ENCODE data around the gene HECTD4. TPM values are rescaled to one million over a fixed set of nuclear protein-coding genes. Genes with fewer than 3 reads are reported as not detected.
A peak's percentile ranks its signal among the peaks of the same experiment; 100 is the strongest.

The HECTD4 gene
- total and polyA plus RNA-seq, 2 experiments from 2014 or later = 29.4 to 33.7 TPM

DNA sequence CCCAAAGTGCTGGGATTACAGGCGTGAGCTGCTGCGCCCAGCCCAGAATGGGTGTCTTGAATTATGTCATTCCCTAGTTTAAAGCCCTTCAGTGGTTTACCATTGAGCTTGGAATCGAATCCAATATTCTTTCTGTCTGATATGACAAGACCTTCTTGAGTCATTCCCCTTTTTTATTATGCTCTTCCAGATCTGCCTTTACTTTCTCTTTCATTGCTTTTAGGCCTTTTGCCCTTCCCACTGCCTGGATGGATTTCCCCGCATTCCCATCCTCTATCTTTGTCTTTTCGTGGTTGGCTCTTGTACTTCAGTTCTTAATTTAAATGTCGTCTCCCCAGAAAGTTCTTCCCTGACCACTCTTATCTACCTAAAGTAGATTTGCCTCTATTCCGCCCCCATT, 255.3 kb downstream of the HECTD4 start:
- DNase-seq (ENCODE audit: low read depth in 1 of 2, low spot score in 1 of 2) = no peak
- no peaks in the 10 kb centered on the region for H3K9me3 ChIP-seq (ENCODE audit: low read depth)
- H3K4me1 ChIP-seq (ENCODE audit: low read depth) = peaks cover 42% of the 10 kb centered on the region
- TF ChIP-seq, protein P1, sequence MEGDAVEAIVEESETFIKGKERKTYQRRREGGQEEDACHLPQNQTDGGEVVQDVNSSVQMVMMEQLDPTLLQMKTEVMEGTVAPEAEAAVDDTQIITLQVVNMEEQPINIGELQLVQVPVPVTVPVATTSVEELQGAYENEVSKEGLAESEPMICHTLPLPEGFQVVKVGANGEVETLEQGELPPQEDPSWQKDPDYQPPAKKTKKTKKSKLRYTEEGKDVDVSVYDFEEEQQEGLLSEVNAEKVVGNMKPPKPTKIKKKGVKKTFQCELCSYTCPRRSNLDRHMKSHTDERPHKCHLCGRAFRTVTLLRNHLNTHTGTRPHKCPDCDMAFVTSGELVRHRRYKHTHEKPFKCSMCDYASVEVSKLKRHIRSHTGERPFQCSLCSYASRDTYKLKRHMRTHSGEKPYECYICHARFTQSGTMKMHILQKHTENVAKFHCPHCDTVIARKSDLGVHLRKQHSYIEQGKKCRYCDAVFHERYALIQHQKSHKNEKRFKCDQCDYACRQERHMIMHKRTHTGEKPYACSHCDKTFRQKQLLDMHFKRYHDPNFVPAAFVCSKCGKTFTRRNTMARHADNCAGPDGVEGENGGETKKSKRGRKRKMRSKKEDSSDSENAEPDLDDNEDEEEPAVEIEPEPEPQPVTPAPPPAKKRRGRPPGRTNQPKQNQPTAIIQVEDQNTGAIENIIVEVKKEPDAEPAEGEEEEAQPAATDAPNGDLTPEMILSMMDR (IDR thresholded peaks at IDR 0.05; ENCODE audit: low read depth, low read length) = no peak
- H3K27me3 ChIP-seq = no peaks in the 10 kb centered on the region
- no peak overlapping the region for H3K4me3 ChIP-seq
- peaks cover 15% of the 10 kb centered on the region for H3K36me3 ChIP-seq
- no peak overlapping the region for H3K27ac ChIP-seq

DNA sequence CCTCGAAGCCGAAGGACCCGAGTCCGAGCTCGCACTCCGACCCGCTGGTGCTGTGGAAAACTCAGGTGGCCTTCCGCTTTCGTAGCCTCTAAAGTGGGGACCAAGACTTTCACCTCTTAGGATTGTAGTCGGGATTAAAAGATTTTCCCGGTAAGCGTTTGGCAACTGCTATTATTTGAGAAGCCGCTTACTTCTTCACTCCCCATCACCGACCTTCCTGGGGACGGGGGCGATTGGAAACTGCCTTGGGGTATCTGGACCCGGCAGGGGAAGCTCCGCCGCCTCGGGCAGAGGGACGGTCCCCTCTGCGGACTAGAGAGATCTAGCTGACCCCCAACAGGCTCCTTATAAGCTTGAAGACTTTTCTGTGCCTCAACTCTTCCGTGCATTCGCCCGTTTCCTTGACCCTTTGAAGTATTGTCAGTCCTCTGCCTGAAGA, 256.2 kb downstream of the HECTD4 start:
- Histone ChIP-seq H3K4me3 (peak overlapping the region; percentile 82), H3K27ac (peak overlapping the region; percentile 88), H3K27me3 (no peaks in the 10 kb centered on the region), H3K9me3 (ENCODE audit: low read depth) (no peaks in the 10 kb centered on the region), H3K4me1 (ENCODE audit: low read depth) (peaks cover 41% of the 10 kb centered on the region), H3K36me3 (peaks cover 8% of the 10 kb centered on the region)
- no peak for DNase-seq (ENCODE audit: low read depth in 1 of 2, low spot score in 1 of 2)
- TF ChIP-seq, protein P1 (IDR thresholded peaks at IDR 0.05; ENCODE audit: low read depth, low read length) = no peak

DNA sequence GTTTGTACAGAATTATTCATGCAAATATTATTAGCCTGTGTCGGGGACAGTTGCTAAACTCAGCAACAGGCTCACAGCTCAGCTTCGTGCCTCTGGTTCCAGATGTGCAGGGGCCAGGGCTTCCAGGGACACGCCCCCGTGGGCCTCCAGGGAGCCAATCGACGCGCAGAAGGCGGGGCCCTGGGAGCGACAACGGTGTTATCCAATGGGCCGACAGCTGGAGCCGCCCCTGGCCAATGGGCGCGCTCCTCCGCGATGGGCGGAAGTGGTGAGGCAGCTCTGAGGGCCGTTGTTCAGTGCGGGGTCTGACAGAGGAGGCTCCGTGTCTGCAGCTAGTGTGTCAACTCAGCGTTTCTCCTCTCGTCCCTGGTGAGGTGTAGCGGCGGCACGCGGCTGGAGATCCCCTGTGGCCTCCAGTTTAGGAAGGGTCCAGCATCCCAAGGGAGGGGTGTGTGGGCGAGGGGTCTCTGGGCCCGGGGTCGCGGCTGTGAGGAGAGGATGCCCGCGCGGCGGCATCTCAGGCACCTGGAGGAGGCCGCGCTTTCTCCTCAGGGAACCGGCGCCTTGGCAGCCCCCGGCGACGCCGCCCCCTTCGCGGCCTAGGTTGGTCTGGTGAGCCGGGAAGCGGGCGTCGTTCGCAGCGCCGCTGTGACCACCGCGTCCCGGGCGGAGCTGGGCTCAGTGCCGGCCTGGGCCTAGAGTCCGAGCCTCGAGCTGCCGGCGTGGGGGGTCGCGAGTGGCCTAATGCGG, 256.8 kb downstream of the HECTD4 start, which contains the start of gene TRAFD1:
TRAFD1 (plus strand) TSS at position 311 of the 750 bp plus-strand sequence. CDS start 4,963 bp downstream, outside the sequence.
- TF ChIP-seq, protein P1 (IDR thresholded peaks at IDR 0.05; ENCODE audit: low read depth, low read length) = no peak
- DNase-seq (ENCODE audit: low read depth in 1 of 2, low spot score in 1 of 2) = peak; percentile 98
- Histone ChIP-seq H3K9me3 (ENCODE audit: low read depth) (no peaks in the 10 kb centered on the region), H3K36me3 (peaks cover 2% of the 10 kb centered on the region), H3K27ac (peak within 1 kb of the TSS; percentile 88), H3K4me3 (peak within 1 kb of the TSS; percentile 82), H3K27me3 (no peaks in the 10 kb centered on the region), H3K4me1 (ENCODE audit: low read depth) (peaks cover 37% of the 10 kb centered on the region)

DNA sequence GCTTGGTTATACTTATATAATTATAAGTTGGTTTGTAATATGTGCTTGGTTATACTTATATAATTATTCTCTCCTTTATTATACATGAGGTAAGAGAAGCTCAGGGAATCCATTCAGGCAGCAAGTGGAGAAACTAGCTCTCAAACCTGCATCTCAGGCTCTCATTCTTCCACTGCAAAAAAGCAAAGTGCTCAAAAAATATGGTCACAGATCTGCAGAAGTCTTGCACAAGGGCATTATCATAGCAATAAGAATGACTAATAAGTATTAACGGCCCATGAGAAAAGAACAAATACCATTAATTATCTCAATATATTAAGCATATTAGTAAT, 257.3 kb downstream of the HECTD4 start:
- no peak for DNase-seq (ENCODE audit: low read depth in 1 of 2, low spot score in 1 of 2)
- H3K27me3 ChIP-seq = no peaks in the 10 kb centered on the region
- H3K9me3 ChIP-seq (ENCODE audit: low read depth) = no peaks in the 10 kb centered on the region
- TF ChIP-seq, protein P1 (IDR thresholded peaks at IDR 0.05; ENCODE audit: low read depth, low read length) = no peak
- no peaks in the 10 kb centered on the region for H3K36me3 ChIP-seq
- H3K27ac ChIP-seq = no peak overlapping the region
- peaks cover 33% of the 10 kb centered on the region for H3K4me1 ChIP-seq (ENCODE audit: low read depth)
- no peak overlapping the region for H3K4me3 ChIP-seq

DNA sequence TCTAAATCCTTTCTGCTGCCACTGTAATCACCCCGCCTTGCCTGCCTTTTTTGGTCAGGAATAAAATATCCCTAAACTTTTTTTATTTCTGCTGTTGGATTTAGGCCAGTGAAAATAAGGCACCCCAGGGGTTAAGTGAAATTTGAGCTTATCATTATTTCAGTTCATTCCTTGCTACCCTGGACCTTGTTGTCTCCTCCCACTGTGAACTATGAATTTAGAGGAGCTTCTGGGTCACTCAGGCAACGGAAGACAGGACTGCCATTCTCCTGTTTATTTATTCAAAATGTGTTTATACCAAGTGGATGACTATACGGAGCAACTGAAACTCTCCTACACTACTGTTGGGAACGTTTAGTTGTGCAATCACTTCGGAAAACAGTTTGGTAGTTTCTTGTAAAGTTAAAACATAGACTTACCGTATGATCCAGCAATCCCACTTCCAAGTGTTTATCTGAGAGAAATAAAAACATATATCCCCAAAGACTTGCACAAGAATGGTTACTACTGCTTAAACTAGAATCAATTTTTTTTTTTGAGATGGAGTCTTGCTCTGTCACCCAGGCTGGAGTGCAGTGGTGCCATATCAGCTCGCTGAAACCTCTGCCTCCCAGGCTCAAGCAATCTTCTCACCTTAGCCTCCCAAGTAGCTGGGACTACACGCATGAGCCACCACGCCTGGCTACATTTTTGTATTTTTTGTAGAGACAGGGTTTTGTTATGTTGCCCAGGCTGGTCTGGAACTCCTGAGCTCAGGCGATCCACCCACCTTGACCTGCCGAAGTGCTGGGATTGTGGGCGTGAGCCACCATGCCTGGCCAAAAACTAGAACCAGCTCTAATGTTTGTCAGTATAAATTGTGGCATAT, 259.2 kb downstream of the HECTD4 start:
- TF ChIP-seq, protein P1 (IDR thresholded peaks at IDR 0.05; ENCODE audit: low read depth, low read length) = no peak
- Histone ChIP-seq H3K36me3 (no peaks in the 10 kb centered on the region), H3K4me3 (peak overlapping the region; percentile 1), H3K9me3 (ENCODE audit: low read depth) (no peaks in the 10 kb centered on the region), H3K27ac (peak overlapping the region; percentile 76), H3K4me1 (ENCODE audit: low read depth) (peaks cover 33% of the 10 kb centered on the region), H3K27me3 (no peaks in the 10 kb centered on the region)
- peak; percentile 60 to 76 for DNase-seq (ENCODE audit: low read depth in 1 of 2, low spot score in 1 of 2)
